ENCODE results near the gene SH3YL1.

The SH3YL1 gene

GRCh38 chr2:257842-258241, 6.0 kb downstream of the SH3YL1 start:
- no peak for TF ChIP-seq CTCF (conservative IDR thresholded peaks at IDR 0.05; ENCODE audit: control insufficient read depth, insufficient read depth, low read depth, low read length)
- no peak for DNase-seq (ENCODE audit: low read depth)
- no peak overlapping the region for H3K4me3 ChIP-seq (ENCODE audit: control insufficient read depth, low read depth, low read length)

- no peak for TF ChIP-seq CTCF (conservative IDR thresholded peaks at IDR 0.05; ENCODE audit: control insufficient read depth, insufficient read depth, low read depth, low read length)
- H3K4me3 ChIP-seq (ENCODE audit: control insufficient read depth, low read depth, low read length) = no peak overlapping the region
- DNase-seq (ENCODE audit: low read depth) = no peak
Measured at GRCh38 chr2:257429-257828, 6.4 kb downstream of the SH3YL1 start.

GRCh38 chr2:256094-256493, 7.7 kb downstream of the SH3YL1 start:
- no peak for TF ChIP-seq CTCF (conservative IDR thresholded peaks at IDR 0.05; ENCODE audit: control insufficient read depth, insufficient read depth, low read depth, low read length)
- H3K4me3 ChIP-seq (ENCODE audit: control insufficient read depth, low read depth, low read length) = no peak overlapping the region
- DNase-seq (ENCODE audit: low read depth) = no peak

GRCh38 chr2:255195-255594, 8.6 kb downstream of the SH3YL1 start:
- TF ChIP-seq CTCF (conservative IDR thresholded peaks at IDR 0.05; ENCODE audit: control insufficient read depth, insufficient read depth, low read depth, low read length) = no peak
- DNase-seq (ENCODE audit: low read depth) = no peak
- H3K4me3 ChIP-seq (ENCODE audit: control insufficient read depth, low read depth, low read length) = no peak overlapping the region

GRCh38 chr2:254241-254640, 9.6 kb downstream of the SH3YL1 start:
- TF ChIP-seq CTCF (conservative IDR thresholded peaks at IDR 0.05; ENCODE audit: control insufficient read depth, insufficient read depth, low read depth, low read length) = no peak
- H3K4me3 ChIP-seq (ENCODE audit: control insufficient read depth, low read depth, low read length) = no peak overlapping the region
- no peak for DNase-seq (ENCODE audit: low read depth)

GRCh38 chr2:253202-253638, 10.6 kb downstream of the SH3YL1 start:
- no peak overlapping the region for H3K4me3 ChIP-seq (ENCODE audit: control insufficient read depth, low read depth, low read length)
- DNase-seq (ENCODE audit: low read depth) = no peak
- TF ChIP-seq CTCF (conservative IDR thresholded peaks at IDR 0.05; ENCODE audit: control insufficient read depth, insufficient read depth, low read depth, low read length) = no peak

- no peak for TF ChIP-seq CTCF (conservative IDR thresholded peaks at IDR 0.05; ENCODE audit: control insufficient read depth, insufficient read depth, low read depth, low read length)
- no peak overlapping the region for H3K4me3 ChIP-seq (ENCODE audit: control insufficient read depth, low read depth, low read length)
Measured at GRCh38 chr2:252001-252602, 11.7 kb downstream of the SH3YL1 start.

More at GRCh38 chr2:252001-252602, 11.7 kb downstream of the SH3YL1 start:
- no peak for DNase-seq (ENCODE audit: low read depth)

Measured in fibroblast of mammary gland (primary cell).